Muscle layer of duodenum (tissue), 2 donors: Measurements from ENCODE around the gene TRDN.

Experiments used
- H3K27ac ChIP-seq: one replicate; pipeline ENCODE4 v1.7.0; 2013; ENCODE audit warnings: mild to moderate bottlenecking, low read length
- H3K27me3 ChIP-seq: one replicate; pipeline ENCODE4 v1.7.0; 2013; ENCODE audit warnings: low read depth, mild to moderate bottlenecking, control low read depth, low read length
- H3K36me3 ChIP-seq, 2 donors: one replicate each; pipeline ENCODE4 v1.7.0; 2013; ENCODE audit warnings: low read length in 2 of 2, control low read depth in 1 of 2, mild to moderate bottlenecking in 1 of 2; ENCODE audit not compliant: insufficient read depth in 2 of 2, control insufficient read depth in 1 of 2
- H3K4me1 ChIP-seq, 2 donors: one replicate each; pipeline ENCODE4 v1.7.0; 2013; ENCODE audit warnings: low read length in 2 of 2, mild to moderate bottlenecking in 2 of 2, control low read depth in 1 of 2, moderate library complexity in 1 of 2; ENCODE audit not compliant: insufficient read depth in 2 of 2, control insufficient read depth in 1 of 2
- H3K4me3 ChIP-seq, 2 donors: one replicate each; pipeline ENCODE4 v1.7.0; 2013; ENCODE audit warnings: low read length in 2 of 2, low read depth in 1 of 2, mild to moderate bottlenecking in 1 of 2
- H3K9me3 ChIP-seq, 2 donors: one replicate each; pipeline ENCODE4 v1.7.0; 2013; ENCODE audit warnings: low read length in 2 of 2, control low read depth in 1 of 2, mild to moderate bottlenecking in 1 of 2; ENCODE audit not compliant: control insufficient read depth in 1 of 2
- donor health status: healthy.

The TRDN gene

DNA sequence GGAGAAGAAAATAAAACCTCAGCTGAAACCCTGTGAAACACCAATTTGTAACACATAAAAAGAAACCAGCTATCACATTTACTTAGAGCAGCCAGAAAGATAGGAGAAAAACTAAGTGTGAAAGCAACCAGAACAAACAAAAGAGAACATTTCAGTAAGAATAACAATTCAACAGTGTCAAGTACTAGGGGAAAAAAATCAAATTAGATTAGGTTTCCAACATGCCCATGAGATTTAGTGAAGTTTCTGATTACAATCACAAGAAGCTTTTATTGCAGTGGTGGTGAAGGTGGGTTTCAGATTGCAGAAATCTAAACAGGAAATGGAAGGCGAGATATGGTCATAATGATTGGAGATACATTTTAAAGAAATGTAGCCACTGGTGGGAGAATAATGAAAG lies 22.1 kb upstream of the TRDN start:
- H3K27ac ChIP-seq = no peak overlapping the region
- no peak overlapping the region for H3K4me3 ChIP-seq
- H3K4me1 ChIP-seq = no peaks in the 10 kb centered on the region
- no peaks in the 10 kb centered on the region for H3K36me3 ChIP-seq
- H3K27me3 ChIP-seq = no peaks in the 10 kb centered on the region
- H3K9me3 ChIP-seq = no peaks in the 10 kb centered on the region

GRCh38 chr6:123655521-123656306 lies 19.0 kb upstream of the TRDN start:
- Histone ChIP-seq H3K4me3 (peak overlapping the region; percentile 22 to 46), H3K36me3 (no peaks in the 10 kb centered on the region), H3K27ac (no peak overlapping the region), H3K9me3 (no peaks in the 10 kb centered on the region), H3K4me1 (no peaks in the 10 kb centered on the region), H3K27me3 (no peaks in the 10 kb centered on the region)

- no peak overlapping the region for H3K4me3 ChIP-seq
- H3K27me3 ChIP-seq = no peaks in the 10 kb centered on the region
- no peaks in the 10 kb centered on the region for H3K4me1 ChIP-seq
- H3K27ac ChIP-seq = no peak overlapping the region
- H3K36me3 ChIP-seq = no peaks in the 10 kb centered on the region
- no peaks in the 10 kb centered on the region for H3K9me3 ChIP-seq
Measured at GRCh38 chr6:123648723-123649122, 12.0 kb upstream of the TRDN start.

DNA sequence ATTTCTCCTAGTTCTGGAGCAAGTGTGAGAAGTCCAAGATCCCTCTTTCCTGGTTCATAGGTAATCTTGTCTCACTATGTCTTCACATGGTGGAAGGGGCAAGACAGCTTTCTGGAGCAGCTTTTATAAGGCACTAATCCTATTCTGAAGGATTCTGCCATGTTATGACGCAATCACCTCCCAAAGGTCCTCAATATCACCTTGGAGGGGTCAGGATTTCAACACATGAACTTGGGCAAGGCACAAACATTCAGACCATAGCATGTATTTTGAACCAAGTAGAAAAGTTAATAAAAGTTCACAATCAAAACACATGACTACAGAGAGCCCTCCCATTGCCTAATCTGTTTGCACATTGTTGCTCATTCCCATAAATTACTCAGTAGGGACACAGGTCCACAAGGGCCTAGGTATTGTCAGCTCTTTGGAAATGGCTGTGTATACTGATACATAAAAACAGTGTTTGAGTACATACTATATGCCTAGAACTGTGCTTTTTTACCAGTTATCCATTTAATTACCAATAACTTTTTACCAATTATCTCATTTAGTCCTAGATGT lies 11.3 kb upstream of the TRDN start:
- H3K4me3 ChIP-seq = no peak overlapping the region
- H3K27ac ChIP-seq = no peak overlapping the region
- H3K27me3 ChIP-seq = no peaks in the 10 kb centered on the region
- no peaks in the 10 kb centered on the region for H3K36me3 ChIP-seq
- H3K9me3 ChIP-seq = no peaks in the 10 kb centered on the region
- H3K4me1 ChIP-seq = no peaks in the 10 kb centered on the region

- no peaks in the 10 kb centered on the region for H3K27me3 ChIP-seq
- no peaks in the 10 kb centered on the region for H3K36me3 ChIP-seq
Measured at GRCh38 chr6:123641497-123641896, 4.7 kb upstream of the TRDN start.

DNA sequence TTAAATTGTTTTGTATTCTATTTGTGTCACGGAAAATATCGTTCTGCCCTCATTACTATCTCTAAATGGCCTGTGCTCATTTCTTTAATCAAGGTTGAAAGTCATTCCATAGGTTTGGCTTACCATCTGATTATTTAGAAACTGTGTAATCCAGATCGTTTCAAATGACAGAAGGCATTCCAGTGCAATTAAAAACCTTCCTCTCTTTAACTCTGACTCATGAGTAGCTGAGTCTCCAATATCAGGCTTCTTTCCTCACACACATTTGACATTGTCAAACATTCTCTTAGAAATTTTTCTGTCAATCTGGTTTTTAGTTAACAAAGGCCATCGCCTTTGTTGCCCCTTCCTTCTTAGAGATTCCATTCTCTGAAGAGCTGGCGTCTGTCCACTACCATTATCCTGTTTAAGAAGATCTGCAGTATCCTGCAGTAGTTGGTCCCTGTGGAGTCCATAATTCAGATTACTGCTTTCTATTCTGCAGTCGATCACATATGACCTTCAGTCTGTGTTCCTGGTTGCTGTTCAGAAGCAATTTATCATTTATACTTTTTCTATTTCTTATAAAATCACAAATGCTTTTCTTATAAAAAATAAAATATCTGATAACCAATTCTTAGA lies 3.9 kb upstream of the TRDN start:
- Histone ChIP-seq H3K9me3 (no peaks in the 10 kb centered on the region), H3K4me1 (no peaks in the 10 kb centered on the region), H3K27me3 (no peaks in the 10 kb centered on the region), H3K27ac (no peak overlapping the region), H3K4me3 (no peak overlapping the region), H3K36me3 (no peaks in the 10 kb centered on the region)

More at GRCh38 chr6:123641497-123641896, 4.7 kb upstream of the TRDN start:
- Histone ChIP-seq H3K9me3 (no peaks in the 10 kb centered on the region), H3K4me3 (no peak overlapping the region), H3K4me1 (no peaks in the 10 kb centered on the region), H3K27ac (no peak overlapping the region)

DNA sequence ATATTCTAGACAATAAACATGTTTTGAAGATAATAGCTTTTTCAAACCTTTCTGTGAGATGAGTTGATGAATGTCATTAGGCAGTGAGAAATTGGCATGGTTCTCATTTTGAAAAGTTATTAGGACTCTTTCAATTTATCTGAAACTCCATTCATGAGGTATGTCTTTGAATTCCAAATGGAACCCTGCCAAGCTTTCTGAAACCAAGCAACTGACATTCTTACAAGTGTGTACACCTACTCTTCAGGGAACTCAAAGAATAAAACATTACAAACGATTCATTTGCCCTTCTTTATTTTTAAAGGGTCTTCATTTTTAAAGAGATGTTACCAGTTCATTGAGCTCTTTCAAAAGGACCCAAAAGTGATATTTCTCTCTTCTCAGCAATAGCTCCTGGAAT lies 2.1 kb upstream of the TRDN start:
- Histone ChIP-seq H3K9me3 (no peaks in the 10 kb centered on the region), H3K27me3 (no peaks in the 10 kb centered on the region), H3K4me1 (no peaks in the 10 kb centered on the region), H3K27ac (no peak overlapping the region), H3K4me3 (no peak overlapping the region), H3K36me3 (no peaks in the 10 kb centered on the region)

DNA sequence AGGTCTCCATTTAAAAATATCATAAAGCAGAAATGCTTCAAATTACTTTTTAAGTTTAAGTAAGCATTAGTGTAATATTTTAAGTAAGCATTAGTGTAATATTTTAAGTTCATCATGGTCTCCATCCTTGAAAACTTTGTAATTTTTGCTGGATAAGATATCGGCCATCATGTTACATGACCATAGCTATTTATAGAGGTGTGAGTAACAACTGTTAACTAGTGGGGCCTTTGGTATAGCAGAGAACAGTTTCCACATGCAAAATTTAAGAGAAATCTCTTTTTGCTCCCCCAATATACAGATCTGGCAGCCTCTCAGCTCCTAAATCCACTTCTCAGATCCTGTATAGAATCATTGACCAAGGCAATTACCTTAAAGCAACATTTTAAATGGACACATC lies 468 bp downstream of the TRDN start:
- H3K36me3 ChIP-seq = no peaks in the 10 kb centered on the region
- H3K27me3 ChIP-seq = no peaks in the 10 kb centered on the region
- H3K27ac ChIP-seq = no peak overlapping the region
- no peak overlapping the region for H3K4me3 ChIP-seq
- no peaks in the 10 kb centered on the region for H3K4me1 ChIP-seq
- no peaks in the 10 kb centered on the region for H3K9me3 ChIP-seq

DNA sequence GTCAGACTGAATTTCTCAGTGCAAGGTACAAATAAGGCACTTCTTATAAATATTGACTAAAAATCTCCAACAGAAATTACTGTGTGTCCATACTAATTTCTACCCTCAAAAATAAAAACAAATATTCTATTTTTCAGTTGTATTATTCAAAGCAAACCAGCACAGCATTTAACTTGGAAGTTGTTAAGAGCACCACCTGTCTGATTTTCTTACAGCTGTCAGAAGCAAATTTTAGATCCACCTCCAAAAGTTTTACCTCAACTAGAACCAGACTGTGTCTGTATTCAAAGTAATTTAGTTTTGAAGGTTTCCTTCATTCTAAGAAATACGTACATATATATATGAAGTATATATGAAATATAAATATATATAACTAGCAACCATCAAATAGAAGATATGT lies 1.2 kb downstream of the TRDN start:
- Histone ChIP-seq H3K27ac (no peak overlapping the region), H3K27me3 (no peaks in the 10 kb centered on the region), H3K9me3 (no peaks in the 10 kb centered on the region), H3K4me1 (no peaks in the 10 kb centered on the region), H3K36me3 (no peaks in the 10 kb centered on the region), H3K4me3 (no peak overlapping the region)

GRCh38 chr6:123635144-123635543 lies 1.6 kb downstream of the TRDN start:
- Histone ChIP-seq H3K9me3 (no peaks in the 10 kb centered on the region), H3K27me3 (no peaks in the 10 kb centered on the region), H3K27ac (no peak overlapping the region), H3K36me3 (no peaks in the 10 kb centered on the region), H3K4me1 (no peaks in the 10 kb centered on the region), H3K4me3 (no peak overlapping the region)

GRCh38 chr6:123632641-123633040 lies 4.1 kb downstream of the TRDN start:
- H3K27ac ChIP-seq = no peak overlapping the region
- H3K4me1 ChIP-seq = no peaks in the 10 kb centered on the region
- no peak overlapping the region for H3K4me3 ChIP-seq
- H3K9me3 ChIP-seq = no peaks in the 10 kb centered on the region
- no peaks in the 10 kb centered on the region for H3K27me3 ChIP-seq
- no peaks in the 10 kb centered on the region for H3K36me3 ChIP-seq
